Gastrocnemius medialis (tissue), 4 donors: ENCODE data around the gene ZFYVE19.

Experiments used
- POLR2A ChIP-seq, 2 donors: fragments of 450-650 bp; IDR thresholded peaks; one replicate each; pipeline ENCODE4 v1.6.1; 2017; ENCODE audit warnings: antibody characterized with exemption in 2 of 2, mild to moderate bottlenecking in 2 of 2, moderate library complexity in 2 of 2
- TF ChIP-seq, protein P1 (sequence below), 5 experiments: fragments of 450-650 bp in 3 of 5; fragments of 200-600 bp in 2 of 5; sonication (generic) in 2 of 5; IDR thresholded peaks in 4 of 5; conservative IDR thresholded peaks in 1 of 5; 1 replicate in 4 of 5; 2 replicates in 1 of 5; pipeline ENCODE4 v1.5.1; 2016 to 2019; ENCODE audit warnings: antibody characterized with exemption in 5 of 5, mild to moderate bottlenecking in 3 of 5, moderate library complexity in 3 of 5

DNA sequence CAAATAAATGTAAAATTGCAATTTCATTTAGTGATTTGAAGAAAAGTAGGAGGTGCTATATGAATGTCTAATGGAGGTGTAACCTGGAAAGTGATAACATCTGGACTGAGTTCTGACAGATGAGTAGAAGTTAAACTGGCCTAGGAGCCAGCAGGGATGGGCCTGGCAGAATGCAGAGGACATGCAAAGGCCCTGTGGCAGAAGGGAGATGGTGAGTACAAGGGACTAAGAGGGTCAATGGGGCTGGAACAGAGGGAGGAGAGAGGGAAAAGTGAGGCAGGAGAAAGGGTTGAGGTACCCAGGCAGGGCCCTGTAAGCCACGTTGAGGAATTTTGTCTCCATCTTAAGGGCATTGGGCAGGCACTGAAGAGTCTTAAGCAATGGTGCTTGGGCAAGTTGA lies 25.0 kb downstream of the ZFYVE19 start:
- TF ChIP-seq, protein P1, sequence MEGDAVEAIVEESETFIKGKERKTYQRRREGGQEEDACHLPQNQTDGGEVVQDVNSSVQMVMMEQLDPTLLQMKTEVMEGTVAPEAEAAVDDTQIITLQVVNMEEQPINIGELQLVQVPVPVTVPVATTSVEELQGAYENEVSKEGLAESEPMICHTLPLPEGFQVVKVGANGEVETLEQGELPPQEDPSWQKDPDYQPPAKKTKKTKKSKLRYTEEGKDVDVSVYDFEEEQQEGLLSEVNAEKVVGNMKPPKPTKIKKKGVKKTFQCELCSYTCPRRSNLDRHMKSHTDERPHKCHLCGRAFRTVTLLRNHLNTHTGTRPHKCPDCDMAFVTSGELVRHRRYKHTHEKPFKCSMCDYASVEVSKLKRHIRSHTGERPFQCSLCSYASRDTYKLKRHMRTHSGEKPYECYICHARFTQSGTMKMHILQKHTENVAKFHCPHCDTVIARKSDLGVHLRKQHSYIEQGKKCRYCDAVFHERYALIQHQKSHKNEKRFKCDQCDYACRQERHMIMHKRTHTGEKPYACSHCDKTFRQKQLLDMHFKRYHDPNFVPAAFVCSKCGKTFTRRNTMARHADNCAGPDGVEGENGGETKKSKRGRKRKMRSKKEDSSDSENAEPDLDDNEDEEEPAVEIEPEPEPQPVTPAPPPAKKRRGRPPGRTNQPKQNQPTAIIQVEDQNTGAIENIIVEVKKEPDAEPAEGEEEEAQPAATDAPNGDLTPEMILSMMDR (IDR thresholded peaks at IDR 0.05 in 4 of 5, conservative IDR thresholded peaks at IDR 0.05 in 1 of 5), result no peak
- no peak for TF ChIP-seq POLR2A (IDR thresholded peaks at IDR 0.05)
